ENCODE measurements around the gene CPN1. TPM values are rescaled to one million over a fixed set of nuclear protein-coding genes. Genes with fewer than 3 reads are reported as not detected.
"Not testable (repeated sequence)": the region's sequence is repeated elsewhere in the genome, so short reads cannot be mapped to it uniquely, and the experiment has no call there.

CPN1 gene
- total RNA-seq, result under 1 TPM in 1 of 4 donors, not detected in 3; 0.20 TPM

GRCh38 chr10:100081075-100082001 is at the start of gene CPN1:
Gene CPN1 (minus strand): TSS chr10:100081869. CDS start chr10:100081625, 244 bp downstream.
- Histone ChIP-seq H3K36me3 (no peaks in the 10 kb centered on the region), H3K4me1 (no peaks in the 10 kb centered on the region), H3K9me3 (no peaks in the 10 kb centered on the region), H3K27me3 (no peaks in the 10 kb centered on the region), H3K27ac (no peak within 1 kb of the TSS), H3K4me3 (no peak within 1 kb of the TSS)
- intact Hi-C loops (cut with DNase I; ENCODE audit: low total_unique reads), result no loop called here
- ATAC-seq (no peak), DNase-seq (no peak)
- in situ Hi-C loops (cut with MboI; ENCODE audit: low sequenced_read_pairs in 4 of 4), result no loop called here
- TF ChIP-seq POLR2A (IDR thresholded peaks at IDR 0.05), result no peak
- no peak for TF ChIP-seq CTCF (IDR thresholded peaks at IDR 0.05 in 4 of 5, conservative IDR thresholded peaks at IDR 0.05 in 1 of 5)

- H3K27ac ChIP-seq, result no peak overlapping the region
- in situ Hi-C loops (cut with MboI; ENCODE audit: low sequenced_read_pairs in 4 of 4) (no loop called here), intact Hi-C loops (cut with DNase I; ENCODE audit: low total_unique reads) (no loop called here)
- TF ChIP-seq CTCF (IDR thresholded peaks at IDR 0.05 in 4 of 5, conservative IDR thresholded peaks at IDR 0.05 in 1 of 5), result no peak
- no peak for TF ChIP-seq POLR2A (IDR thresholded peaks at IDR 0.05)
- H3K36me3 ChIP-seq, result no peaks in the 10 kb centered on the region
- H3K27me3 ChIP-seq, result no peaks in the 10 kb centered on the region
- no peaks in the 10 kb centered on the region for H3K9me3 ChIP-seq
- no peak for ATAC-seq
- no peak overlapping the region for H3K4me3 ChIP-seq
- H3K4me1 ChIP-seq, result no peaks in the 10 kb centered on the region
- DNase-seq, result peak in 1 of 2 donors; percentile 10
These were observed 49.2 kb upstream of the CPN1 start for GRCh38 chr10:100130831-100131230.

GRCh38 chr10:100129424-100129823 is 47.8 kb upstream of the CPN1 start:
- Histone ChIP-seq H3K36me3 (no peaks in the 10 kb centered on the region), H3K27ac (peak overlapping the region in 1 of 4 donors; percentile 36), H3K9me3 (no peaks in the 10 kb centered on the region), H3K4me3 (no peak overlapping the region), H3K4me1 (no peaks in the 10 kb centered on the region), H3K27me3 (no peaks in the 10 kb centered on the region)
- ATAC-seq (peak; percentile 73 to 81), DNase-seq (no peak)
- intact Hi-C loops (cut with DNase I; ENCODE audit: low total_unique reads) (no loop called here), in situ Hi-C loops (cut with MboI; ENCODE audit: low sequenced_read_pairs in 4 of 4) (no loop called here)
- no peak for TF ChIP-seq CTCF (IDR thresholded peaks at IDR 0.05 in 4 of 5, conservative IDR thresholded peaks at IDR 0.05 in 1 of 5)
- no peak for TF ChIP-seq POLR2A (IDR thresholded peaks at IDR 0.05)

- in situ Hi-C loops (cut with MboI; ENCODE audit: low sequenced_read_pairs in 4 of 4), result no loop called here
- H3K9me3 ChIP-seq, result no peaks in the 10 kb centered on the region
- H3K4me3 ChIP-seq, result no peak overlapping the region
- no peak for TF ChIP-seq CTCF (IDR thresholded peaks at IDR 0.05 in 4 of 5, conservative IDR thresholded peaks at IDR 0.05 in 1 of 5)
- no peak for TF ChIP-seq POLR2A (IDR thresholded peaks at IDR 0.05)
- peak overlapping the region in 2 of 4 donors; percentile 25 to 36 for H3K27ac ChIP-seq
- no peaks in the 10 kb centered on the region for H3K27me3 ChIP-seq
- no peak for DNase-seq
- no peaks in the 10 kb centered on the region for H3K4me1 ChIP-seq
- no peaks in the 10 kb centered on the region for H3K36me3 ChIP-seq
- intact Hi-C loops (cut with DNase I; ENCODE audit: low total_unique reads), result no loop called here
- no peak for ATAC-seq
These were observed 47.3 kb upstream of the CPN1 start for GRCh38 chr10:100128951-100129350.

GRCh38 chr10:100125335-100125734 is 43.7 kb upstream of the CPN1 start:
- H3K4me1 ChIP-seq; H3K4me3 ChIP-seq; H3K27ac ChIP-seq; in situ Hi-C loops (cut with MboI; ENCODE audit: low sequenced_read_pairs in 4 of 4); H3K9me3 ChIP-seq; intact Hi-C loops (cut with DNase I; ENCODE audit: low total_unique reads); H3K27me3 ChIP-seq; DNase-seq; H3K36me3 ChIP-seq; ATAC-seq: not testable (repeated sequence)

Data from gastrocnemius medialis (tissue), 4 donors.